HepG2 (cell line): ENCODE measurements around the gene SLC13A3. TPM values are rescaled to one million over a fixed set of nuclear protein-coding genes. Genes with fewer than 3 reads are reported as not detected.

Experiments
- ATAC-seq: fragments of 200-7000 bp; cut with Tn5 transposase; 3 replicates; pipeline ENCODE4 v1.9.1; 2020; ENCODE audit warnings: mild to moderate bottlenecking, moderate library complexity
- BruUV-seq: library from RNA; stranded (reverse); fragments of 400-500 nt; replicated peaks from 2 replicates; lab custom pipeline; 2021; lab: Mats Ljungman, UMichigan
- CTCF ChIA-PET: fragments of 300-600 bp; formaldehyde crosslinking; extraction: SDS; loops from one replicate; lab custom pipeline; 2021; ENCODE audit warnings: low total read pairs, inconsistent platforms, low intra/inter-chr PET ratio; lab: Yijun Ruan, JAX
- POLR2A ChIA-PET: fragments of 350-600 bp; sonication (Branson Sonifier 250); formaldehyde crosslinking; loops from one replicate; lab custom pipeline; 2020; ENCODE audit warnings: antibody characterized with exemption, inconsistent platforms; lab: Yijun Ruan, JAX
- DNase-seq: peaks from one replicate; pipeline ENCODE4 v3.0.0-alpha.2; 2015; ENCODE audit warnings: low spot score
- FAIRE-seq: peaks from 3 replicates; lab custom pipeline; 2011; peaks lifted over from hg19 to GRCh38; lab: Jason Lieb, UNC
- H2AFZ ChIP-seq: one replicate; pipeline ENCODE4 v1.6.1; 2011; ENCODE audit warnings: low read length, inconsistent platforms
- H3K27ac ChIP-seq: fragments of 300-600 bp; 3 replicates; pipeline ENCODE4 v1.8.0; 2011; ENCODE audit warnings: mixed run types, mild to moderate bottlenecking, mixed read lengths, low read length, inconsistent platforms; ENCODE audit not compliant: insufficient read depth; ENCODE audit errors: extremely low read length
- H3K27me3 ChIP-seq, 2 experiments: fragments of 200-600 bp in 1 of 2; 2 replicates in 1 of 2; 3 replicates in 1 of 2; pipeline versions ENCODE4 v1.6.0 to v1.8.0; 2011; ENCODE audit warnings: low read length in 2 of 2, mild to moderate bottlenecking in 2 of 2, moderate library complexity in 2 of 2, inconsistent platforms in 1 of 2; ENCODE audit not compliant: insufficient read depth in 2 of 2, control insufficient read depth in 1 of 2
- H3K36me3 ChIP-seq, 2 experiments: fragments of 200-600 bp in 1 of 2; replicated peaks in 1 of 2; 2 replicates in 1 of 2; 3 replicates in 1 of 2; pipeline versions ENCODE4 v1.5.1 to v1.8.0; 2011; ENCODE audit warnings: low read length in 2 of 2, inconsistent platforms in 1 of 2; ENCODE audit not compliant: insufficient read depth in 2 of 2, control insufficient read depth in 1 of 2
- H3K4me1 ChIP-seq: 2 replicates; pipeline ENCODE4 v1.5.1; 2012; ENCODE audit warnings: low read length, inconsistent platforms; ENCODE audit not compliant: insufficient read depth
- H3K4me2 ChIP-seq: 2 replicates; pipeline ENCODE4 v1.6.0; 2011; ENCODE audit warnings: low read depth, low read length, inconsistent platforms
- H3K4me3 ChIP-seq, 3 experiments: fragments of 200-600 bp in 1 of 3; sonication (generic), shearing (Covaris generic) in 1 of 3; replicated peaks in 1 of 3; 2 replicates each; pipeline ENCODE4 v1.5.1; 2011 to 2016; ENCODE audit warnings: low read length in 3 of 3, inconsistent platforms in 2 of 3, low read depth in 2 of 3, mild to moderate bottlenecking in 2 of 3, control low read depth in 1 of 3, mixed read lengths in 1 of 3; ENCODE audit not compliant: insufficient read depth in 1 of 3
- H3K79me2 ChIP-seq: one replicate; pipeline ENCODE4 v1.6.1; 2011; ENCODE audit warnings: low read length, inconsistent platforms; ENCODE audit not compliant: insufficient read depth
- H3K9ac ChIP-seq: 2 replicates; pipeline ENCODE4 v1.6.0; 2011; ENCODE audit warnings: mild to moderate bottlenecking, low read depth, low read length, inconsistent platforms; ENCODE audit not compliant: insufficient read depth
- H3K9me3 ChIP-seq: 2 replicates; pipeline ENCODE4 v1.5.1; 2012; ENCODE audit warnings: mild to moderate bottlenecking, low read length
- H4K20me1 ChIP-seq: 2 replicates; pipeline ENCODE4 v1.6.0; 2011; ENCODE audit warnings: inconsistent platforms, mild to moderate bottlenecking, low read length, moderate library complexity; ENCODE audit not compliant: insufficient read depth
- ATF4 ChIP-seq, 2 experiments: fragments of 450-650 bp in 1 of 2; sonication (generic) in 1 of 2; formaldehyde crosslinking; IDR thresholded peaks; 2 replicates each; pipeline versions ENCODE4 v1.5.0 to v1.8.0; 2020 to 2022; ENCODE audit warnings: mild to moderate bottlenecking in 1 of 2, missing genetic modification reagents in 1 of 2
- ATF6 ChIP-seq: sonication (generic); formaldehyde crosslinking; conservative IDR thresholded peaks from 2 replicates; pipeline ENCODE4 v1.4.0; 2020; ENCODE audit warnings: missing genetic modification reagents
- ATF7 ChIP-seq, 2 experiments: fragments of 450-650 bp in 1 of 2; sonication (generic) in 1 of 2; formaldehyde crosslinking in 1 of 2; IDR thresholded peaks; 2 replicates each; pipeline versions ENCODE4 v1.4.0 to v1.6.1; 2016 to 2020; ENCODE audit warnings: antibody characterized with exemption in 1 of 2, mild to moderate bottlenecking in 1 of 2, missing genetic modification reagents in 1 of 2
- CBX2 ChIP-seq, 2 experiments: fragments of 200-600 bp in 1 of 2; sonication (generic); formaldehyde crosslinking in 1 of 2; IDR thresholded peaks; 2 replicates each; pipeline versions ENCODE4 v1.7.0 to v1.8.1; 2018 to 2022; ENCODE audit warnings: low read depth in 2 of 2, low read length in 1 of 2, mild to moderate bottlenecking in 1 of 2, missing genetic modification reagents in 1 of 2
- FOXC1 ChIP-seq: sonication (generic); formaldehyde crosslinking; IDR thresholded peaks from 2 replicates; pipeline ENCODE4 v1.8.0; 2022; ENCODE audit warnings: mild to moderate bottlenecking, missing genetic modification reagents, borderline replicate concordance
- KLF16 ChIP-seq, 2 experiments: sonication (generic) in 1 of 2; formaldehyde crosslinking in 1 of 2; IDR thresholded peaks; 2 replicates each; pipeline versions ENCODE4 v1.6.1 to v1.8.0; 2016 to 2023; ENCODE audit warnings: missing genetic modification reagents in 2 of 2, missing compliant biosample characterization in 1 of 2
- KLF9 ChIP-seq: IDR thresholded peaks from 2 replicates; pipeline ENCODE4 v1.6.1; 2016; ENCODE audit warnings: low read depth
- MTF2 ChIP-seq: sonication (generic); formaldehyde crosslinking; IDR thresholded peaks from 2 replicates; pipeline ENCODE4 v1.5.0; 2020; ENCODE audit warnings: missing genetic modification reagents, borderline replicate concordance
- NBN ChIP-seq: fragments of 450-650 bp; conservative IDR thresholded peaks from 2 replicates; pipeline ENCODE4 v1.6.1; 2017
- PRDM10 ChIP-seq: sonication (generic); formaldehyde crosslinking; IDR thresholded peaks from 2 replicates; pipeline ENCODE4 v1.4.0; 2020; ENCODE audit warnings: low read depth, missing genetic modification reagents
- ZBTB49 ChIP-seq: sonication (generic); formaldehyde crosslinking; IDR thresholded peaks from 2 replicates; pipeline ENCODE4 v1.4.0; 2020; ENCODE audit warnings: missing genetic modification reagents, borderline replicate concordance
- ZSCAN9 ChIP-seq: IDR thresholded peaks from 2 replicates; pipeline ENCODE4 v1.6.1; 2016; ENCODE audit warnings: borderline replicate concordance
- WGBS: methylation state at CpG from one replicate; pipeline ENCODE4 v1.1.6; 2017; ENCODE audit warnings: low lambda C conversion rate; 5-methylcytosine and 5-hydroxymethylcytosine counted together
- in situ Hi-C: cut with HindIII; loops from 2 replicates; pipeline ENCODE4 v1.10.0; 2017; ENCODE audit warnings: low pct_unique_long_range_greater_than_20kb; ENCODE audit not compliant: extremely low pct_ligation_motif_present
- intact Hi-C: fragments of 100-400 bp; cut with micrococcal nuclease; formaldehyde crosslinking; loops from one replicate; pipeline ENCODE4 v1.10.0; 2022; ENCODE audit not compliant: unreplicated experiment
- polyA plus RNA-seq, 8 experiments: library from polyadenylated mRNA; depleted of rRNA in 3 of 8; stranded (reverse) in 7 of 8; unstranded in 1 of 8; fragments of >200 nt; fragmentation: Illumina TruSeq in 4 of 8; extraction: Trizol in 4 of 8; gene quantifications; 2 replicates each; pipeline versions ENCODE4 v1.2.1 to v1.2.3, GENCODE V29; 2011 to 2016; ENCODE audit warnings: low read depth in 4 of 8, missing spikeins in 1 of 8, mixed read lengths in 1 of 8; ENCODE audit not compliant: insufficient read depth in 1 of 8
- total RNA-seq, 5 experiments: library from RNA; depleted of rRNA; stranded (reverse); fragments of >200 nt; fragmentation: Illumina TruSeq; extraction: Trizol; gene quantifications; 2 replicates each; pipeline ENCODE4 v1.2.3, GENCODE V29; 2016; ENCODE audit warnings: low read depth in 1 of 5

Gene SLC13A3
- total and polyA plus RNA-seq, 2 of the 13 experiments (the other 11 are each of a cell fraction or from before 2014, with no cell fraction given): 66.5 to 76.0 TPM

- no peak for FAIRE-seq
- peak overlapping the region; percentile 89 for H3K4me2 ChIP-seq
- intact Hi-C loops (no loop called here), in situ Hi-C loops (no loop called here)
- no peak for ATAC-seq
- no peak overlapping the region for H3K27ac ChIP-seq
- 50% methylated on average over 13 of the region's 13 CpGs for WGBS
- H3K4me1 ChIP-seq: peaks cover 68% of the 10 kb centered on the region
- ChIA-PET CTCF (no interaction called here), POLR2A (interaction anchor here (0.6 to 2.2 kb wide), 11 partner anchors 16 to 167 kb away, joined by 3 to 10 read pairs (median 5); no protein-coding TSS in a partner anchor)
- H4K20me1 ChIP-seq: no peaks in the 10 kb centered on the region
- H3K9ac ChIP-seq: no peak overlapping the region
- BruUV-seq: TSS peak; percentile 69
- peaks cover 33% of the 10 kb centered on the region for H3K79me2 ChIP-seq
- peaks cover 3 to 10% of the 10 kb centered on the region in 2 experiments; a peak in 3 of 5 replicates for H3K36me3 ChIP-seq
- H3K27me3 ChIP-seq: peaks cover 0 to 5% of the 10 kb centered on the region in 2 experiments; a peak in 1 of 5 replicates
- H2AFZ ChIP-seq: peak overlapping the region; percentile 30
- H3K9me3 ChIP-seq: no peaks in the 10 kb centered on the region
- peak overlapping the region; percentile 69 to 90 (median 87); a peak in 5 of 6 replicates for H3K4me3 ChIP-seq
- no peak for DNase-seq
- TF ChIP-seq ATF6: no peak
- TF ChIP-seq ZBTB49: no peak
- no peak for TF ChIP-seq MTF2
- peak; percentile 60 for TF ChIP-seq CBX2 (IDR thresholded peaks at IDR 0.05; ENCODE audit: low read depth, low read length)
- no peak for TF ChIP-seq CBX2 (CRISPR knock-in tag; IDR thresholded peaks at IDR 0.05; ENCODE audit: low read depth)
- peak; percentile 88 for TF ChIP-seq ATF7 (IDR thresholded peaks at IDR 0.05)
- TF ChIP-seq ATF7 (CRISPR knock-in tag; IDR thresholded peaks at IDR 0.05): no peak
- no peak for TF ChIP-seq FOXC1 (CRISPR knock-in tag)
- TF ChIP-seq NBN: no peak
- 0 out of 4 replicates have a peak, but pooled peaks of 1 of the 2 experiments have one; percentile 21 for TF ChIP-seq ATF4 (CRISPR knock-in tag; IDR thresholded peaks at IDR 0.05)
- 0 out of 4 replicates have a peak, but pooled peaks of 1 of the 2 experiments have one; percentile 37 for TF ChIP-seq KLF16 (CRISPR knock-in tag; IDR thresholded peaks at IDR 0.05)
- peak; percentile 45; the same call in 1 of the 2 replicates for TF ChIP-seq KLF9 (CRISPR knock-in tag)
- TF ChIP-seq PRDM10: no peak
- TF ChIP-seq ZSCAN9: 0 out of 2 replicates have a peak, but pooled peaks have one; percentile 42
Observed at GRCh38 chr20:46690219-46691106, 39.2 kb upstream of the SLC13A3 start.
